HG02642 (cell line): ENCODE results near the gene SLC29A3.

Source experiments
- ATAC-seq: cut with Tn5 transposase; IDR thresholded peaks from one replicate; pipeline ENCODE4 v1.9.1; 2021; ENCODE audit warnings: mild to moderate bottlenecking; ENCODE audit not compliant: unreplicated experiment, poor library complexity

Gene SLC29A3

DNA sequence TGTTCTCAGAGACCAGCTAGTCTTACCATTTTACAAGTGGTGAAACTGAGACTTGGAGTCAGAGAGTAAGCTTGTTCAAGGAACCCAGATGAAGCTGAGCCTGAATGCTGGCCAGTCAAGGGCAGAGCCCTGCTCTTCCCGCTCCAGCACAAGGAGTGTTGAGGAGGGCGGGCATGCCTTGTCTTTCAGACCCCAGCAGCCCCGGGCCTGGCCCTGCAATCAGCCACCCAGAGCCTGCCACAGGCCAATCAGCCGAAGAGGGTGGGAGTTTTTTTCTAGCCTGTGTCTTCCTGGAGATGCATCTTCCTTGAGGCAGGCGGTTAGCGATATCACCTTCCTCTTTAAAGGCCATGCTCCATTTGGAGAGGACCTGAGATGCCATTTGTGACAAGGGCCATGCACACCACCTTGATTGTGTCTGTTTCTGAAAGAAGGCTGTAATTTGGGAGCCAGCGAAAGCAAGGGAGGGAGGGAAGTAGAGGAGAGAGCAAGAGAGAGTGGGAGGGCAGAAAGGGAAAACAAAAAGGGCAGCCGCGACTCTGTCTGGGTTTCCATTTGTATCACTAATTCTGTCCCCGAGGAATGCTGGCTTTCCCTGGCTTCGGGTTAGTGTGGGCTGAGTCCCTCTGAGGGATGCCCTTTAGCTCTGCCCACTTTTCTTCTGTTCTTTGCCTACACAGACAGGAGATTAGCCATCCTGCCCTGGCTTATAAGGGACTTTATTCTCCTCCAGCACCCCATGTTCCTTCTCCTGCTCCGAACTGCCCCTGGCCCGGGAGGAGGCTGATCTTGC is 85.6 kb downstream of the SLC29A3 start:
- ATAC-seq = no peak

DNA sequence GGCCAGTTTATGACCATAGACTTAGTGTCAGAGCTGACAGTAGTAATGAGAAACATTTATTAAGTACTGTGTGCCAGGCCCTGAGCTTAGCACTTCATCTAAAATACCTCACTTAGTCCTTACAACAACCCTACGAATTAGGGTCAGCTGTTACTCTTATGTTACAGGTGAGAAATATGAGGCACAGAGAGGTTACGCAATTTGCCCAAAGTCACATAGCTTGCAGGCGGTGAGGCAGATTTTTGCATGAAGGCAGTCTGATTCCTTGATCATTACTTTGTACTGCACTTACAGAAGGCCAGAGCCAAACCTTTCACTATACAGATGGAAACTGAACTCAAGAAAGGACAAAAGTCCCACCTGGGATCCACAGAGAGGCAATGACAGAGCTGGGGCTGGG is 87.8 kb downstream of the SLC29A3 start:
- no peak for ATAC-seq

DNA sequence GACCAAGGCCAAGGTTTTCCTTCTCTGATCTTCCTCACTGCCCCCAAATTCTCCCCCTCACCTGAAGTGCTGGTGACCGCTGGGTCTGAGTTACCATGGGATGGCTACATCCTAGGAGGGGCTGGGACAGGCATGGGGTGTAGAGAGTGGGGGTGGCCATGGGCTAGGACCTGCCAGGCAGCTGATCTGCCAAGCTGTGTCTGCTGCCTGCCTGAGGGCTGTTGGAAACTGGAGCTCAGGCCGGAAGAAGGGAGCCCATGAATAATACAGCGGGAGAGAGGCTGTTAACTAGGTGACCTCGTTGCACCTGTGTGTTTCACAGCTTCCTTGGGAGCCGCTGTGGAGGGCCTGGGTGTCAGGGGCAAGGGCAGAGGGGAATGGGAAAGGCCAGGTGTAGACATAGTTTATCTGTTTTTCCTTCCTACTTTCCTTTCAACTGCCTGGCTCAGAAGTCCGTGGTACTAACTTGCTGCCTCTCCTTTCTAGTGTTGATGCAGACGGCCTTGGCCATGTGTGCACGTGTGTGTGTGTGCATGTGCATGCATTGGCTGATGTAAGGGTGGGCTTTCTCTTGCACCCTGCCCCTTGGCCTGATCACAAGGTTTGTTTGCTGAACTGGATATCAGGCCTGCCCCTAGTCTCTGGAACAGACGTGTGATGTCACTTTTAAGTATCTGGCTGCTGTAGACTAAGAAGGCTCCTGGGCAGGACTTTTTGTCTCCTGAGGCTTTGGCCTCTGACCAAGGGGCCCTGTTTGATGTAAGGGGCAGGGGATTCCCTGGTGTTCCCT is 89.6 kb downstream of the SLC29A3 start:
- ATAC-seq = no peak

GRCh38 chr10:71409516-71410104 is 90.6 kb downstream of the SLC29A3 start:
- no peak for ATAC-seq
